ENCODE data around the gene SULT4A1.

Gene SULT4A1

GRCh38 chr22:43783777-43784176 lies 78.5 kb downstream of the SULT4A1 start:
- H3K4me3 ChIP-seq (ENCODE audit: low read length) = no peak overlapping the region
- no peak for DNase-seq (ENCODE audit: low read depth)
- TF ChIP-seq, protein P1, sequence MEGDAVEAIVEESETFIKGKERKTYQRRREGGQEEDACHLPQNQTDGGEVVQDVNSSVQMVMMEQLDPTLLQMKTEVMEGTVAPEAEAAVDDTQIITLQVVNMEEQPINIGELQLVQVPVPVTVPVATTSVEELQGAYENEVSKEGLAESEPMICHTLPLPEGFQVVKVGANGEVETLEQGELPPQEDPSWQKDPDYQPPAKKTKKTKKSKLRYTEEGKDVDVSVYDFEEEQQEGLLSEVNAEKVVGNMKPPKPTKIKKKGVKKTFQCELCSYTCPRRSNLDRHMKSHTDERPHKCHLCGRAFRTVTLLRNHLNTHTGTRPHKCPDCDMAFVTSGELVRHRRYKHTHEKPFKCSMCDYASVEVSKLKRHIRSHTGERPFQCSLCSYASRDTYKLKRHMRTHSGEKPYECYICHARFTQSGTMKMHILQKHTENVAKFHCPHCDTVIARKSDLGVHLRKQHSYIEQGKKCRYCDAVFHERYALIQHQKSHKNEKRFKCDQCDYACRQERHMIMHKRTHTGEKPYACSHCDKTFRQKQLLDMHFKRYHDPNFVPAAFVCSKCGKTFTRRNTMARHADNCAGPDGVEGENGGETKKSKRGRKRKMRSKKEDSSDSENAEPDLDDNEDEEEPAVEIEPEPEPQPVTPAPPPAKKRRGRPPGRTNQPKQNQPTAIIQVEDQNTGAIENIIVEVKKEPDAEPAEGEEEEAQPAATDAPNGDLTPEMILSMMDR (conservative IDR thresholded peaks at IDR 0.05; ENCODE audit: low read depth, low read length) = no peak

- DNase-seq (ENCODE audit: low read depth) = no peak
- TF ChIP-seq, protein P1 (conservative IDR thresholded peaks at IDR 0.05; ENCODE audit: low read depth, low read length) = no peak
- no peak overlapping the region for H3K4me3 ChIP-seq (ENCODE audit: low read length)
Observed at GRCh38 chr22:43782448-43782847, 79.9 kb downstream of the SULT4A1 start.

- TF ChIP-seq, protein P1 (conservative IDR thresholded peaks at IDR 0.05; ENCODE audit: low read depth, low read length) = no peak
- no peak overlapping the region for H3K4me3 ChIP-seq (ENCODE audit: low read length)
- no peak for DNase-seq (ENCODE audit: low read depth)
Observed at GRCh38 chr22:43777286-43777685, 85.0 kb downstream of the SULT4A1 start.

- no peak for DNase-seq (ENCODE audit: low read depth)
- no peak overlapping the region for H3K4me3 ChIP-seq (ENCODE audit: low read length)
- TF ChIP-seq, protein P1 (conservative IDR thresholded peaks at IDR 0.05; ENCODE audit: low read depth, low read length) = no peak
Observed at GRCh38 chr22:43776081-43776670, 86.1 kb downstream of the SULT4A1 start.
